Progenitor cell of endocrine pancreas (in vitro differentiated cells): ENCODE data around the gene IL20RA. TPM values are rescaled to one million over a fixed set of nuclear protein-coding genes. Genes with fewer than 3 reads are reported as not detected.
"Not testable (repeated sequence)": the region's sequence is repeated elsewhere in the genome, so short reads cannot be mapped to it uniquely, and the experiment has no call there.

Source experiments
- DNase-seq: peaks from one replicate; pipeline ENCODE4 v3.0.0; 2021; ENCODE audit warnings: low spot score; ENCODE audit not compliant: unreplicated experiment
- H3K27ac Mint-ChIP-seq: 2 replicates; pipeline ENCODE4 v1.8.0; 2021; ENCODE audit warnings: mild to moderate bottlenecking, moderate library complexity, mixed read lengths
- H3K27me3 Mint-ChIP-seq: 2 replicates; pipeline ENCODE4 v1.8.0; 2021; ENCODE audit warnings: mixed read lengths
- H3K36me3 Mint-ChIP-seq: 2 replicates; pipeline ENCODE4 v1.8.0; 2022; ENCODE audit warnings: mixed read lengths; ENCODE audit not compliant: insufficient read depth
- H3K4me1 Mint-ChIP-seq: 2 replicates; pipeline ENCODE4 v1.8.0; 2021; ENCODE audit warnings: low read depth, mixed read lengths
- H3K4me3 Mint-ChIP-seq: 2 replicates; pipeline ENCODE4 v1.8.0; 2021; ENCODE audit warnings: low read depth, mild to moderate bottlenecking, moderate library complexity, mixed read lengths
- H3K9me3 Mint-ChIP-seq: 2 replicates; pipeline ENCODE4 v1.8.0; 2021; ENCODE audit warnings: low read depth, mixed read lengths
- CTCF ChIP-seq: fragments of 200-600 bp; sonication (generic); IDR thresholded peaks from one replicate; pipeline ENCODE4 v1.5.0; 2021; ENCODE audit warnings: antibody characterized with exemption, mild to moderate bottlenecking; ENCODE audit not compliant: unreplicated experiment
- total RNA-seq: library from RNA; stranded (reverse); gene quantifications from 2 replicates; pipeline ENCODE4 v1.2.1, GENCODE V29; 2021

The IL20RA gene
- total RNA-seq, 1 donor from 2014 or later: 0.84 TPM

DNA sequence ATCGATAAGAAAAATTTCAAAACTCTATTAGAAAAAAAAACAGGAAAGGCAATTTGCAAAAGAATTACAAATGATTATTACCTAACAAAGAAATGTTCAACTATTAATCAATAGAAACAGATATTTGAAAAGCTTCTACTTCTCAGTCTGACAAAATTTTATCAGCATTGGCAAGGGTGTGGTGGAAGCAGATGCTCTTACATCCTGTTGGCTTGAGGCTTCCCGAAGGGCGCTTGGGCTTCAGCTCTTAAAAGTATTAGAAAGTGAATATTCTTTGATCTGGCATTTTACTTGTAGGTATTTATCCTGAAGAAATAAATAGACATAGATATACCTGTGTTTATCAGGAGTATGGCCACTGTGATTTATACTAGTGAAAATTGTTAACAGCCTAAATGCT, 84.0 kb downstream of the IL20RA start:
- no peak for DNase-seq
- H3K9me3 Mint-ChIP-seq: no peaks in the 10 kb centered on the region
- H3K4me1 Mint-ChIP-seq: peaks cover 27% of the 10 kb centered on the region
- H3K4me3 Mint-ChIP-seq: no peak overlapping the region
- no peaks in the 10 kb centered on the region for H3K27me3 Mint-ChIP-seq
- H3K36me3 Mint-ChIP-seq: no peaks in the 10 kb centered on the region
- no peak overlapping the region for H3K27ac Mint-ChIP-seq
- TF ChIP-seq CTCF: no peak

DNA sequence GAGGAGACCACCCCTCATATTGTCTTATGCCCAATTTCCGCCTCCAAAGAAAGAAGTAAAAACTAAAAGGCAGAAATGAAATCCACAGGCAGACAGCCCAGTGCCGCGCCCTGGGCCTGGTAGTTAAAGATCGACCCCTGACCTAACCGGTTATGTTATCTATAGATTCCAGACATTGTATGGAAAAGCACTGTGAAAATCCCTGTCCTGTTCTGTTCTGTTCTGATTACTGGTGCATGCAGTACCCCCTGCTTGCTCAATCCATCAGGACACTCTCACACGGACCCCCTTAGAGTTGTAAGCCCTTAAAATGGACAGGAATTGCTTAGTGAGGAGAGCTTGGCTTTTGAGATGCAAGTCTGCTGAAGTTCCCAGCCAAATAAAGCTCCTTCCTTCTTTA, 84.8 kb downstream of the IL20RA start:
- Mint-ChIP-seq H3K27ac (peak overlapping the region; percentile 93), H3K4me3 (peak overlapping the region; percentile 44), H3K4me1 (peaks cover 27% of the 10 kb centered on the region)
- H3K27me3 Mint-ChIP-seq, H3K9me3 Mint-ChIP-seq, H3K36me3 Mint-ChIP-seq, DNase-seq: not testable (repeated sequence)

DNA sequence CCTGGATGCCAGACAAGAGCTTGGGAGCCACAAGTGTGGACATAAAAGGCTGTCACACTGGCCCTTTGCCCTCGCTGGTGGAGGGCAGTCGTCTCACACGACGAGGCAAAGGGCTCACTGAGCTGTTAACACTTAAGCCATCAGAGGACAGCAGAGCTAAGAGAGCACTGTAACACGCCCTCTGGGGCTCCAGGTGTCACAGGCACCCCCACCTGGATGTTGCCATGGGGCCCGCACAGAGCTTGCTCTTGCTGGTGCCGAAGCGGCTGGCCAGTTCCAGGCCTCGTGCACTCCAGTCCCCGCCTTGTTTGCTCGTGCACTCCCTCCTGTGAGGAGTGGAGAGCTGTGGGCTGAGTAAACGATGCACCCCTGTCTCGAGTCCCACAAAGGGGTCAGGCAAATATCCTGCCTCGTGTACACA, 85.3 kb downstream of the IL20RA start:
- peak overlapping the region; percentile 93 for H3K27ac Mint-ChIP-seq
- peaks cover 5% of the 10 kb centered on the region for H3K27me3 Mint-ChIP-seq
- DNase-seq: peak; percentile 35
- peaks cover 27% of the 10 kb centered on the region for H3K4me1 Mint-ChIP-seq
- no peaks in the 10 kb centered on the region for H3K9me3 Mint-ChIP-seq
- H3K4me3 Mint-ChIP-seq: peak overlapping the region; percentile 44
- no peaks in the 10 kb centered on the region for H3K36me3 Mint-ChIP-seq
- TF ChIP-seq CTCF: no peak

DNA sequence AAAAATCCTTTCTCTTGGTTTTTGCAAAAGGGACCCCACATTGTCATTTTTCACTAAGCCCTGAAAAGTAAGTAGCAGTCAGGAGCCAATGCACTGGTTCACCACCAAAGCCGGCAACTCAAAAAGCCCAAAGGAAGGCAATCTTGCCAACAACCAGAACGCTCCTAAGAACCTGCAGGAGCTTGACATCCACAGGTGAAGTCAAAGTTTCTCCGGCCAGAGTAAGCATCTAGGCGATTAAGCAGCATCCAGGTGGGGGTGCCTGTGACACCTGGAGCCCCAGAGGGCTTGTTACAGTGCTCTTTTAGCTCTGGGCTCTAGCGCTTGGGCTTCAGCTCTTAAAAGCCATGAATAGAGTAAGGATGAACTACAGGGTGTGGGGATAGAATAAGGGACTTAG, 86.6 kb downstream of the IL20RA start:
- no peaks in the 10 kb centered on the region for H3K36me3 Mint-ChIP-seq
- peaks cover 27% of the 10 kb centered on the region for H3K4me1 Mint-ChIP-seq

GRCh38 chr6:136956590-136957544, 87.9 kb downstream of the IL20RA start:
- Mint-ChIP-seq H3K4me3 (no peak overlapping the region), H3K9me3 (no peaks in the 10 kb centered on the region), H3K36me3 (no peaks in the 10 kb centered on the region), H3K27me3 (peaks cover 5% of the 10 kb centered on the region), H3K4me1 (peaks cover 23% of the 10 kb centered on the region), H3K27ac (no peak overlapping the region)
- DNase-seq: no peak
- TF ChIP-seq CTCF: peak; percentile 33

More for the DNA sequence above, 86.6 kb downstream of the IL20RA start:
- TF ChIP-seq CTCF: no peak
- Mint-ChIP-seq H3K27ac (no peak overlapping the region), H3K27me3 (peaks cover 5% of the 10 kb centered on the region), H3K9me3 (no peaks in the 10 kb centered on the region), H3K4me3 (no peak overlapping the region)
- DNase-seq: no peak

- DNase-seq: no peak
- peaks cover 18% of the 10 kb centered on the region for H3K4me1 Mint-ChIP-seq
- TF ChIP-seq CTCF: no peak
- no peak overlapping the region for H3K4me3 Mint-ChIP-seq
- no peaks in the 10 kb centered on the region for H3K36me3 Mint-ChIP-seq
- H3K27me3 Mint-ChIP-seq: peaks cover 5% of the 10 kb centered on the region
- no peaks in the 10 kb centered on the region for H3K9me3 Mint-ChIP-seq
- no peak overlapping the region for H3K27ac Mint-ChIP-seq
Measured at GRCh38 chr6:136955123-136955522, 89.6 kb downstream of the IL20RA start.
